Erythroblast (primary cell): ENCODE data around the gene RNF217.

Experiments used
- GATA1 ChIP-seq: IDR thresholded peaks from 2 replicates; pipeline ENCODE4 v1.6.1; 2011; ENCODE audit warnings: low read depth, mild to moderate bottlenecking, control low read depth, low read length, moderate library complexity
- POLR2A ChIP-seq: IDR thresholded peaks from 2 replicates; pipeline ENCODE4 v1.6.1; 2011; ENCODE audit warnings: mild to moderate bottlenecking, low read length

GRCh38 chr6:125014661-125014957 lies 52.4 kb downstream of the RNF217 start:
- TF ChIP-seq POLR2A (no peak), GATA1 (no peak)
